Left lung (tissue), 10 donors: ENCODE data around the gene ARHGAP9. TPM values are rescaled to one million over a fixed set of nuclear protein-coding genes. Genes with fewer than 3 reads are reported as not detected.

Experiments used
- ATAC-seq: fragments of 200-7000 bp; cut with Tn5 transposase; one replicate; pipeline ENCODE4 v1.9.1; 2020; ENCODE audit warnings: moderate library complexity
- DNase-seq, 4 donors: peaks; one replicate each; pipeline ENCODE4 v3.0.0-alpha.2; 2013 to 2020
- H3K27ac ChIP-seq, 2 donors: fragments of 200-600 bp; sonication (generic) in 1 of 2; one replicate each; pipeline versions ENCODE4 v1.5.0 to v1.8.0; 2020 to 2021
- H3K27me3 ChIP-seq, 2 donors: fragments of 200-600 bp; sonication (generic) in 1 of 2; one replicate each; pipeline versions ENCODE4 v1.5.0 to v1.8.0; 2020 to 2021
- H3K36me3 ChIP-seq, 2 donors: fragments of 200-600 bp; sonication (generic) in 1 of 2; one replicate each; pipeline versions ENCODE4 v1.5.0 to v1.8.0; 2020 to 2021
- H3K4me1 ChIP-seq, 2 donors: fragments of 200-600 bp; one replicate each; pipeline ENCODE4 v1.8.0; 2021
- H3K4me3 ChIP-seq, 2 donors: fragments of 200-600 bp; sonication (generic) in 1 of 2; one replicate each; pipeline versions ENCODE4 v1.5.0 to v1.8.0; 2020 to 2021; ENCODE audit warnings: mild to moderate bottlenecking in 1 of 2
- H3K9me3 ChIP-seq, 2 donors: fragments of 200-600 bp; sonication (generic) in 1 of 2; one replicate each; pipeline versions ENCODE4 v1.5.0 to v1.8.0; 2020 to 2021
- CTCF ChIP-seq, 2 donors: fragments of 200-600 bp; sonication (generic) in 1 of 2; IDR thresholded peaks; one replicate each; pipeline versions ENCODE4 v1.5.0 to v1.8.0; 2021; ENCODE audit warnings: antibody characterized with exemption in 2 of 2
- intact Hi-C, 2 donors: fragments of 100-400 bp; cut with DNase I; formaldehyde crosslinking; loops; one replicate each; pipeline versions ENCODE4 v1.11.2 to v1.14.2; 2022
- polyA plus RNA-seq, 6 donors: library from polyadenylated mRNA; unstranded; fragments of 120-200 nt; gene quantifications; one replicate each; pipeline ENCODE4 v1.2.1, GENCODE V29; 2013; ENCODE audit not compliant: insufficient read length in 6 of 6
- total RNA-seq, 2 donors: library from RNA; stranded (reverse); fragmentation: NEBNext Ultra II Directional; extraction: Animal tissue kit (Norgen Biotek cat#: 25700); gene quantifications; one replicate each; pipeline ENCODE4 v1.2.1, GENCODE V29; 2021
- donor health status: DM: no; HTN: yes; CAD: no.
- donor health status: DM: no; HTN: no; CAD: no.

The ARHGAP9 gene
- total and polyA plus RNA-seq, 8 donors = 4.4 to 125 (median 5.6) TPM

GRCh38 chr12:57526477-57527126 lies 46.9 kb upstream of the ARHGAP9 start:
- no peak overlapping the region for H3K4me3 ChIP-seq
- DNase-seq (no peak), ATAC-seq (no peak)

GRCh38 chr12:57525615-57526383 lies 46.1 kb upstream of the ARHGAP9 start:
- TF ChIP-seq CTCF (IDR thresholded peaks at IDR 0.05) = no peak
- Histone ChIP-seq H3K4me3 (no peak overlapping the region), H3K9me3 (no peaks in the 10 kb centered on the region), H3K36me3 (peaks cover 0 to 68% of the 10 kb centered on the region in 2 donors), H3K27me3 (no peaks in the 10 kb centered on the region), H3K4me1 (peaks cover 27 to 44% of the 10 kb centered on the region in 2 donors), H3K27ac (no peak overlapping the region)
- intact Hi-C loops = no loop called here
- ATAC-seq (no peak), DNase-seq (no peak)

More at GRCh38 chr12:57526477-57527126, 46.9 kb upstream of the ARHGAP9 start:
- no peak overlapping the region for H3K27ac ChIP-seq
- H3K27me3 ChIP-seq = no peaks in the 10 kb centered on the region
- peaks cover 20 to 36% of the 10 kb centered on the region in 2 donors for H3K4me1 ChIP-seq
- intact Hi-C loops = no loop called here
- H3K36me3 ChIP-seq = peaks cover 0 to 76% of the 10 kb centered on the region in 2 donors
- no peaks in the 10 kb centered on the region for H3K9me3 ChIP-seq
- no peak for TF ChIP-seq CTCF (IDR thresholded peaks at IDR 0.05)

GRCh38 chr12:57524814-57525614 lies 45.3 kb upstream of the ARHGAP9 start:
- DNase-seq = no peak
- ATAC-seq = no peak
- intact Hi-C loops = no loop called here
- H3K27me3 ChIP-seq = no peaks in the 10 kb centered on the region
- peak overlapping the region in 1 of 2 donors; percentile 95 for H3K4me3 ChIP-seq
- H3K36me3 ChIP-seq = peaks cover 0 to 60% of the 10 kb centered on the region in 2 donors
- H3K9me3 ChIP-seq = no peaks in the 10 kb centered on the region
- peak overlapping the region in 1 of 2 donors; percentile 13 for H3K27ac ChIP-seq
- TF ChIP-seq CTCF (IDR thresholded peaks at IDR 0.05) = no peak
- H3K4me1 ChIP-seq = peaks cover 27 to 45% of the 10 kb centered on the region in 2 donors

GRCh38 chr12:57523706-57524614 lies 44.3 kb upstream of the ARHGAP9 start:
- no peak for TF ChIP-seq CTCF (IDR thresholded peaks at IDR 0.05)
- Histone ChIP-seq H3K36me3 (peaks cover 0 to 49% of the 10 kb centered on the region in 2 donors), H3K27me3 (no peaks in the 10 kb centered on the region), H3K27ac (peak overlapping the region; percentile 95 to 97), H3K4me1 (peaks cover 30 to 50% of the 10 kb centered on the region in 2 donors), H3K4me3 (peak overlapping the region; percentile 49 to 95), H3K9me3 (no peaks in the 10 kb centered on the region)
- DNase-seq = no peak
- no peak for ATAC-seq
- intact Hi-C loops = no loop called here
